Measurements from ENCODE around the gene EZR. TPM values are rescaled to one million over a fixed set of nuclear protein-coding genes. Genes with fewer than 3 reads are reported as not detected.

The EZR gene
- polyA plus RNA-seq, 1 donor (not counting 4 experiments of a cell fraction or from before 2014, with no cell fraction given): 277 TPM

DNA sequence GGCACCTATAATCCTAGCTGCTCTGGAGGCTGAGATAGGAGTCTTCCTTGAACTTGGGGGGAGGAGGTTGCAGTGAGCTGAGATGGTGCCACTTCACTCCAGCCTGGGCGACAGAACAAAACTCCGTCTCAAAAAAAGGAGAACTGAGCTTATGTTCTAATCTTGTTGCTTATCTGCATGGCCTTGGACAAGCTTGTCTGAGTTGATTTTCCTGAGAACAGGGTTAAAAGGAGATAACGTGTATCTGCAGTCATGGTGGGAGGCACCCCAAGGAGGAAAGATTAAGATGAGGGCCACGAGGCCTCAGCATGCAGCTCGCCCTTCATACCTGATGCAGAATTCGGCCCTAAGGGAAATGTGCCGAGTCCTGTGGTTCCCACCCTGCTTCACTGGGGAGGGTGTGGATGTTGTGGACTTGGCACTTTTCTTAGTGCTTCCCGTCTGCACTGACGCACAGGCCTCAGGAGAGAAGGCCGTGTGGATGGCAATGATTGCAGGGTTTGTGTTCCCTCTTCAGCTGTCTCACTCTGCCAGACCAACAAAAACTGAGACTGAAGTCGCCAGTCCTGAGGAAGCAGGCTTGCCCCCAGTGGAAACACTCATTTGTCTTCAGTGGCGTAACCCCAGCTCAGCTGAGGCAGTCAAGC, 56.3 kb downstream of the EZR start:
- DNase-seq (ENCODE audit: low read depth, low spot score): no peak
- Histone ChIP-seq H3K4me1 (ENCODE audit: control insufficient read depth, extremely low read depth, insufficient read depth, low read length) (peaks cover 4% of the 10 kb centered on the region), H3K9me1 (ENCODE audit: control insufficient read depth, extremely low read depth, insufficient read depth, low read length) (no peaks in the 10 kb centered on the region), H3K36me3 (ENCODE audit: control insufficient read depth in 2 of 2, extremely low read depth in 1 of 2, insufficient read depth in 2 of 2, low read length in 2 of 2) (peaks cover 23 to 33% of the 10 kb centered on the region in 2 experiments), H3K27me3 (ENCODE audit: control insufficient read depth, extremely low read depth, insufficient read depth, low read length) (no peaks in the 10 kb centered on the region), H3K9me3 (ENCODE audit: control insufficient read depth, low read depth, low read length) (no peaks in the 10 kb centered on the region), H3K79me2 (ENCODE audit: control insufficient read depth, insufficient read depth, low read length) (no peaks in the 10 kb centered on the region), H3K9ac (ENCODE audit: control insufficient read depth, extremely low read depth, insufficient read depth, low read length) (no peak overlapping the region), H2AFZ (ENCODE audit: control insufficient read depth, low read length) (no peak overlapping the region), H3K4me3 (ENCODE audit: control insufficient read depth in 2 of 3, extremely low read depth in 1 of 3, insufficient read depth in 2 of 3, low read depth in 1 of 3, low read length in 3 of 3) (no peak overlapping the region), H3K4me2 (ENCODE audit: control insufficient read depth, extremely low read depth, insufficient read depth, low read depth, low read length) (no peak overlapping the region), H4K20me1 (ENCODE audit: control insufficient read depth, extremely low read depth, insufficient read depth, low read length) (no peaks in the 10 kb centered on the region), H3K27ac (ENCODE audit: control insufficient read depth, insufficient read depth, low read length) (no peak overlapping the region)
- dilution Hi-C loops (cut with MboI; ENCODE audit: extremely low pct_ligation_motif_present, low sequenced_read_pairs): no loop called here
- no peak for TF ChIP-seq EZH2 (IDR thresholded peaks at IDR 0.05; ENCODE audit: low read length)
- no peak for TF ChIP-seq CTCF (optimal IDR thresholded peaks at IDR 0.05 in 1 of 3, IDR thresholded peaks at IDR 0.05 in 1 of 3, conservative IDR thresholded peaks at IDR 0.05 in 1 of 3; ENCODE audit: extremely low read depth in 1 of 3, insufficient read depth in 2 of 3, low read length in 3 of 3)
- FAIRE-seq: no peak

DNA sequence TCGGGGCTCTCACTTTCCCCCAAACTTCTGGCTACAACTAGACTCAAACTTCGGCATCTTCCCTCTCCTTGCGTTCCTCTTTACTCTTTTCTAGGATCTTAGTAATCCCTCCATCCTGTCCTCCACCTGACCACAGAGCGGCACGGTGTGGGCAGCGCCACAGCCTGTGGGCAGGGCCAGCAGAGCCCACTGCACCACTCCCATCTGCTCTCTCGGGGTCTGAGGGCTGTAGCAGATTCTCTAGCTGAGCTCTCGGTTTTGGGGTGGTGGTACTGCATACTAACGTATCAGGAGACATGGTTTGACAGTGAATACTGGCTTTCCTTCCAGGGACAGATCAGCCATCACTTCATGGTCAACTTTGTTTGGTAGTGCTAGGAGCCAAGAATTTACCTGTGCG, 57.4 kb downstream of the EZR start:
- Histone ChIP-seq H3K4me2 (ENCODE audit: control insufficient read depth, extremely low read depth, insufficient read depth, low read depth, low read length) (no peak overlapping the region), H2AFZ (ENCODE audit: control insufficient read depth, low read length) (no peak overlapping the region), H3K27me3 (ENCODE audit: control insufficient read depth, extremely low read depth, insufficient read depth, low read length) (no peaks in the 10 kb centered on the region), H3K27ac (ENCODE audit: control insufficient read depth, insufficient read depth, low read length) (no peak overlapping the region), H3K79me2 (ENCODE audit: control insufficient read depth, insufficient read depth, low read length) (no peaks in the 10 kb centered on the region), H3K4me3 (ENCODE audit: control insufficient read depth in 2 of 3, extremely low read depth in 1 of 3, insufficient read depth in 2 of 3, low read depth in 1 of 3, low read length in 3 of 3) (no peak overlapping the region), H3K36me3 (ENCODE audit: control insufficient read depth in 2 of 2, extremely low read depth in 1 of 2, insufficient read depth in 2 of 2, low read length in 2 of 2) (peaks cover 12 to 21% of the 10 kb centered on the region in 2 experiments), H3K9me3 (ENCODE audit: control insufficient read depth, low read depth, low read length) (no peaks in the 10 kb centered on the region), H3K4me1 (ENCODE audit: control insufficient read depth, extremely low read depth, insufficient read depth, low read length) (peaks cover 4% of the 10 kb centered on the region), H3K9ac (ENCODE audit: control insufficient read depth, extremely low read depth, insufficient read depth, low read length) (no peak overlapping the region), H3K9me1 (ENCODE audit: control insufficient read depth, extremely low read depth, insufficient read depth, low read length) (no peaks in the 10 kb centered on the region), H4K20me1 (ENCODE audit: control insufficient read depth, extremely low read depth, insufficient read depth, low read length) (no peaks in the 10 kb centered on the region)
- TF ChIP-seq EZH2 (IDR thresholded peaks at IDR 0.05; ENCODE audit: low read length) (no peak), CTCF (optimal IDR thresholded peaks at IDR 0.05 in 1 of 3, IDR thresholded peaks at IDR 0.05 in 1 of 3, conservative IDR thresholded peaks at IDR 0.05 in 1 of 3; ENCODE audit: extremely low read depth in 1 of 3, insufficient read depth in 2 of 3, low read length in 3 of 3) (no peak)
- dilution Hi-C loops (cut with MboI; ENCODE audit: extremely low pct_ligation_motif_present, low sequenced_read_pairs): no loop called here
- DNase-seq (ENCODE audit: low read depth, low spot score) (no peak), FAIRE-seq (no peak)
